Measurements from ENCODE around the gene FAM221B.

Gene FAM221B

DNA sequence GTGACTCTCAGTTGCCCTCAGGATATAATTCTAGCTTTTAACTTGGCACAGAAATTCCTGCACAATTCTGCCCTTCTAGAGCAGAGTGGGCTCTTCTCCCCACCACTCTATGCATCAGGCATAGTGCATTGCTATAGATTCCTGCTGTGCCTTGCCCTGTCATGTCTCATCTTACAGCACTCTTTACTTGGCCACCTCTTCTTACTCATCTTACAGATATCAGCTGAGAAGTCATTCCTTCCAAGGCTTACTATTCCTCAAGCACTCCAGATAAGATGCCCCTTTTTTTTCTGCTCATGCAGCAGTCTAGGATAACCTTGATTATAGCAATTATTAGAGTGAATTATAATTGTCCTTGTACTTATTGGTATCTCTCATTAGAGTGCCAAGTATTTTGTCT is 5.6 kb downstream of the FAM221B start:
- in situ Hi-C loops (cut with MboI; ENCODE audit: low sequenced_read_pairs): no loop called here

DNA sequence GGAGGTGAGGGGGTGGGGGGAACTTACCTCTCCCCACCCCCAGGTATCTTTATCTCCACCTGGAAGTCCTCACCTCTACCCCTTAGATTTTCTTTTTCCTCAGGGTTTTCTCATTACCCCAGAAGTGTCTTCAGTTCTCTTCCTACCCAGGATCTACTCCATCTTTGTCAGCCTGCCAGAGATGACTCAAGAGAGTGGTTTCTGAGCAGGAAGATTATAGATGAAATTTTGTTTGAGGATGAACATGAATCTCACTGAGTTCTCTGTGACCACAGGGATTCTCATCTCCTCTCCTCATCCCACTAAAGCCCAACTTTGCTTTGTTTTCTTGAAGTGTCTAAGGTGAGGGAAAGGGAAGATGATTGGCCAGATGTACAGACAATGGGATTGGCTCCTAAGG is 8.5 kb downstream of the FAM221B start:
- in situ Hi-C loops (cut with MboI; ENCODE audit: low sequenced_read_pairs): no loop called here

DNA sequence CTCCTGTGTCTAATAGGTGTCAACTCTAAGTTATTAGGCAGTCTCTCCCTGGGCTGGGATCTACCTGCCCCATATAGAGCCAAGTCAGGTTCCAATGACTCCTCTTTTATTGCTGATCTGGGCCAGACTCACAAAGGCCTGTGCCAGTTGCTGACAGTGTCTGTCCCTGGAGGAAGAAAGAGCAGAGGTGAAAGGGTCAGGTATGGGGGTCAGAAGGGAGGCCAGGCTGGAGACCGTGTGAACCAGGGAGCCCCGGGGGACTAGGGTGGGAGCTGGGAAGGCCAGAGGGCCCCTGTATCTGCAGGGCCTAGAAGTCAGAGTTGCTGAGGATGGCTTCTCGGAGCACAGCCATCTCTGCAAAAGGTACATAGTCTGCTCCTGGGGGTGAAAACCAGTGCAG is 10.2 kb downstream of the FAM221B start:
- in situ Hi-C loops (cut with MboI; ENCODE audit: low sequenced_read_pairs): no loop called here

DNA sequence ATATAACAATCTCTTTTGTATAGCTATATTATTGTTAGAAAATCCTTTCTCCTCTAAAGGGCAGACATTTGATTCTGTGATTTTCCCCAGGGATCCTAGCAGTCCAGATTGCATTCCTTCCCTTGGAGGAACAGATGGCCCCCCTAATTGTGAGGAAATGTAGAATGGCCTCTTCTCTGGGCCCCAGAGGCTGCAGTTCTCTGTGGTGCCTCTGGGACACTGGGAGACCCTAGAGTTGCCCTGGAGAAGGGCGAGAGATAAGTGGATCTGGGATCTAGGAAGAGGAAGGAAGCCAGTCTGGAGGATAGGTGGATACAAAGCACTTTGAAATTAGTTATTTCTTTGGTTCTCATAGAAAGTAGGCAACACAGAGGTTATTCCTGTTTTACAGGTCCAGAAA is 11.8 kb downstream of the FAM221B start:
- in situ Hi-C loops (cut with MboI; ENCODE audit: low sequenced_read_pairs): no loop called here

DNA sequence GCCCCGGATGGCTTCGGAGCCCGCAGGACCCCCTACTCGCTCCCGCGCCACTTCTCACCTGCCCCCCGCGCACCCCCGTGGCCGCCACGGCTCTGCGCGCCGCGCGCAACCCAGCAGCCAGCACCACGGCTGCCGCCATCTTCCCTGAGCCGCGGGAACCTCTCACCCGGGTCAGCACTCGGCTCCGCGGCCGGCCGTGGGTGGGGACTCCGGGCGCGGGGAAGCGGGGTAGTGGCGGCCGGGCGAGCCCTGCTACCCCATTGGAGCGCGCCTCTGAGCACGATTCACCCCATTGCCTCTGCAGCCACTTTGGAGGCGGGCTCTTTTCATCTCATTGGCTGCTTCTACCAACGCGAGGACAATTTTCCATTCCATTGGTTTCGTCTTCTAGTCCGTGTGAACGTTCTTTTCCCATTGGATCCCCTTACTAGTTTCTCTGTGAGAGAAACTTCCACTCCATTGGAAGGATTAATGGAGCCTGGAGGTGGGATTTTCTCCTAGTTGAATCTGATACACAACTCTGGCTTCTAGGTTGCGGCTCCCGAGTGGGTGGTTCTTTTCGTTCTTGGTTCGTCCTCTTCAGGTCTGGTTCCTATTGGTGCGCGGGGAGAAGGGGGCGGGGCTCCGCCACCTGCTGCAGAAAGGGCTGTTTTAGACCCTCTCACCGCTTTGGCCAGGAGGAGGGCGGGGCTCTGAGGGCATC is 13.5 kb downstream of the FAM221B start, which contains the start of gene HINT2:
HINT2 (minus strand) TSS at position 202 of the 703 bp plus-strand sequence; CDS start at position 139, 63 bp downstream.
- in situ Hi-C loops (cut with MboI; ENCODE audit: low sequenced_read_pairs): no loop called here

DNA sequence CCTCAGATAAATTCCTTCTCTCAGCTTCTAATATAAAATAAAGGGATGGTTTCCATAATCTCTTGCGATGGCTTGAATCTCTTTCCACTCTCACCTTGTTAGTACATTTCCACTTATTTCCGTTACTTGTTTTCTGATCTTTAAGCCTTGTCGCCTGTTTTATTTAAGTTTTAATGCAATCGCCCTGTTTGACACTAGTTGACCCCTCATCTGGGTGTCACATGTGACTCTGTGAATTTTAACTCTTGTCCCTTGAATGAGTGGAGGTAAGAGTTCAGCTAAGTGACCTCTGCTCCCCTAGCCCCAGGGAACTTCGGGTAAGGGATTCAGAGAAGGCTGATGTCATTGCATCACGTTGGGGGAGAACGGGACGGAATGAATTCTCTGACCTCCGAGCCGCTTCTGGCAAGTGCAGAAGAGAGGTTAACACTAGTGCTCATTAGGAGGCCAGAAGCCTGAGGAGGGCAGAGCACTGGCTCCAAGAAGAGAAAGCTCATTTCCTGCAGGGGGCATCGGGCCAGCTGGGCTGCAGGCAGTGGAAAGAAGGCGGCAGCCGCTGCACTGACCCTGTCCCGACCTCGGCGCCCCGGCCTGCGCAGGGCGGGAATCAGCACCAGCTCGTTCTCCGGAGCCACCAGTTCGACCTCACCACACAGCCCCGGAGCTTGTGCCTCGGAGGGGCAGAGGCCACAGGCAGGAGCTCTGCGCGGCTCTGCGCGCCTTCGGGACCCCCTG is 14.3 kb downstream of the FAM221B start:
- in situ Hi-C loops (cut with MboI; ENCODE audit: low sequenced_read_pairs): no loop called here

DNA sequence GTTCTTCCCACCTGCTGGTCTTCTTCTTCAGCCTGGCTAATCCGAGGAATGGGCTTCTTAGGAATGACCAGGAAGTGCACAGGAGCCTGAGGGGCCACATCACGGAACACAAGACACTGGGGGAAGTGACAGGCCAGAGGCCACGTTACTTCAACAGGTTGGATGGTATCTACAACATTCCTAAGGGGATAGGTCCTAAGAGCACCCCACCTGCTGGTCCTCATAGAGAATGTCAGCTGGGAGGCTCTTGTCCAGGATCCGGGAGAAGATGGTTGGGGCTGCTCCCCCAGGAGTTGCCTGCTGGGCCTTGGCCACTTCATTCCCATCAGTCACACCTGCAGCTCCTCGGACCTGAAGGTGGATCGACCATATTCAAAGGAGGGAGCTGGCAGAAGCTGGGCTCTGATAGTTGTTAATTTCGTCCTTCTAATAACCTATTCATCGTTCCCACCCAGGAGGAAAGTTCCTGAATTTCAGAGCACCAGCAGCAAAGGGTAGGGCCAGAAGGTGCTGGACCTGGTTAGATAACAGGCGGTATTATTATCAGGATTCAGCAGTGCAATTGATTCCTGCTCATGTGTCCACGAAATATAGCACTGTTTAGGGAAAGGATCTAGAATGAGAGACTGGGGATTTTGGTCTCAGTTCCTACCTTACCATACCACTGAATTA is 15.0 kb downstream of the FAM221B start:
- in situ Hi-C loops (cut with MboI; ENCODE audit: low sequenced_read_pairs): no loop called here

DNA sequence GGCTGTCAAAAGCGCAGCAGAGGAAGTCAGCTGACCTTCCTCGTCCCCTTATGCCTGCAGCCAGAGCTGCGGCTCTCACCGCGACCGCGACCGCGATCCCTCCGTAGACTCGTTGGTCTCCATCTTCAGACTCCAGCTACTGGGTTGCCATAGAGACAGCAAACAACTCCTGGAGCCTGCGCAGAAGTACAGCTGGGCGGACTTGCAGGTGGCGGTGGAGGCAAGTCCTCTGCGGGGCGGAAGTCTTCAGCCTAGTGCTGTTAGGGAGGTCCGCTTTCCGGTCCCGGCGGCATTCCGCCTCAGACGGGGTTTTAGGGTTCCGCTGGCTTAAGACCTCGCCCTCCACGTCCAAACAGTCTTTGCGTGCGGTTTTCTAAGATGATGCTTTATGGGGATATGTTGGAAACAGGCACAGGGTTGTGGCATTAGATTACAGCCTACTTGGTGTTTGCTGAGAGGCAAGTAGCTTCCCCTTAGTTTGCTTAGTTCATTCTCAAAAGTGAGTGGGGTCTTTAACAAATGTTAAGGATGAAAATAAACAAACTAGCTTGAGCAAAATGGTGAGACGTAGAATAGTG is 16.4 kb downstream of the FAM221B start, which contains the start of gene SPAG8:
SPAG8 (minus strand) TSS at position 238 of the 578 bp plus-strand sequence; CDS start at position 123, 115 bp downstream.
- in situ Hi-C loops (cut with MboI; ENCODE audit: low sequenced_read_pairs): no loop called here

DNA sequence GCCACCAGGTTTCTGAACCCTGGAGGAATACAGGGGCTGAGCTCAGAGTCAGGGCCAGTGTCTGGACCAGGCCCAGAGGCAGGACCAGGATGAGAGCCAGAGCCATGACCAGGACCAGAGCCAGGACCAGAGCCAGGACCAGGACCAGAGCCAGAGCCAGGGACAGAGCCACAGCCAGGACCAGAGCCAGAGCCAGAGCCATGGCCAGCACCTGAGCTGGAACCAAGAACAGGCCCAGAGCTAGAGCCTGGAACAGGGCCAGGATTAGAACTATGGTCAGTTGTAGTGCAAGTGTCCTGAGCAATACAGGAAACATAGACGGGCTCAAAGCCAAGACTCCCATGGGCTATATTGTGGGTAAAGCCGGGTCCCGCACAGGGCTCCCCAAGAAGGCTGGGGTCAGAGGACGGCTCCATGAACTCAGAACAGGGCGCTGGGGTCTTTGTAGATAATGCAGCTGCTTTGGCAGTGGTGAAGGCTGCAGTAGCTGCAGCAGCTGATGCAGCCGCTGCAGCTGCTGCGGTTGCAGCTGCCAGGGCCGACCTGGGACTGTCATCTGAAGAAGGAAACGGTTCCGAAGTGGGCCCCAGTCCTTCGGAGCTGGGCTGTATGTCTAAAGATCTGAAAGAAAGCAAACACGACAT is 17.0 kb downstream of the FAM221B start:
- in situ Hi-C loops (cut with MboI; ENCODE audit: low sequenced_read_pairs): no loop called here

DNA sequence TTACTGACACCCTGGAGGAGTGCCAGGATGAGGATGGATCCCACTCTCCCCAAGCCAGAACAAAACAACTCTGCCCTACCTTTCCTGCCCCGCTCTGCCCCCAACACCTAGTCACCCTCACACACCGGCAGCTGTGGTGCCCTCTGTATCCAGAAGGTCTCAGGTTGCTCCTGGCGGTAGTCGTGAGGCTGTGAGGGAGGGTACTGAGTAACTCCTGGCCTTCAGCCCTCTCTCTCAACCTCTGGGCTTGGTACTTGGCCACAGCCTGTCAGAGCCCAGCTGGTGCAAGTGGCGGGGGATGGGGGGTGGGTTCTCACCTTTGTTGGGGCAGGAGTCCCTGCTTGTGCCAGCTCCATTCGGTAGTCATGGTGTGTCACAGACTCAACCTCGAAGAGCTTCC is 18.4 kb downstream of the FAM221B start:
- in situ Hi-C loops (cut with MboI; ENCODE audit: low sequenced_read_pairs): no loop called here

DNA sequence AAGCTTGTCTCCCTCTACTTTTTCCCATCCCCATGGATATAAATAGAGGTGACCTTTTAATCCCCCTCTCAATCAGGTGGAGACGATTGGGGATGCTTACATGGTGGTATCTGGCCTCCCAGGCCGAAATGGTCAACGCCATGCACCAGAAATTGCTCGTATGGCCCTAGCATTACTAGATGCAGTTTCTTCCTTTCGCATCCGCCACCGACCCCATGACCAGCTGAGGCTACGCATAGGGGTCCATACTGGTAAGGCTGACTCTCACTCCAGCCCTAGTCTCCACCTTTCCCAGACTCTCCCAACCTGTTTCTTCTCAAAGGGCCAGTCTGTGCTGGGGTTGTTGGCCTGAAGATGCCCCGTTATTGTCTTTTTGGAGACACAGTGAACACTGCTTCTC is 20.1 kb downstream of the FAM221B start:
- in situ Hi-C loops (cut with MboI; ENCODE audit: low sequenced_read_pairs): no loop called here

DNA sequence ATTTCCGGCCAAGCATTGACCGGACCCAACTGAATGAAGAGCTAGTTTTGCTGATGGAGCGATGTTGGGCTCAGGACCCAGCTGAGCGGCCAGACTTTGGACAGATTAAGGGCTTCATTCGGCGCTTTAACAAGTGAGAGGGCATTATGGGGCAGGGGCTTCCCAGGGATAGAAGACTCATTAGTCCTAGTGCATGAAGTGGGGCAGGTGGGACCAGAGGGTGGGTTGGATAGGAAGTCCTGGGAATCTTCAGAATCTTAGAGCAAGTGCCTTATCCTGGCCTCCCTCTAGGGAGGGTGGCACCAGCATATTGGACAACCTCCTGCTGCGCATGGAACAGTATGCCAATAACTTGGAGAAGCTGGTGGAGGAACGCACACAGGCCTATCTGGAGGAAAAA is 22.4 kb downstream of the FAM221B start:
- in situ Hi-C loops (cut with MboI; ENCODE audit: low sequenced_read_pairs): no loop called here

DNA sequence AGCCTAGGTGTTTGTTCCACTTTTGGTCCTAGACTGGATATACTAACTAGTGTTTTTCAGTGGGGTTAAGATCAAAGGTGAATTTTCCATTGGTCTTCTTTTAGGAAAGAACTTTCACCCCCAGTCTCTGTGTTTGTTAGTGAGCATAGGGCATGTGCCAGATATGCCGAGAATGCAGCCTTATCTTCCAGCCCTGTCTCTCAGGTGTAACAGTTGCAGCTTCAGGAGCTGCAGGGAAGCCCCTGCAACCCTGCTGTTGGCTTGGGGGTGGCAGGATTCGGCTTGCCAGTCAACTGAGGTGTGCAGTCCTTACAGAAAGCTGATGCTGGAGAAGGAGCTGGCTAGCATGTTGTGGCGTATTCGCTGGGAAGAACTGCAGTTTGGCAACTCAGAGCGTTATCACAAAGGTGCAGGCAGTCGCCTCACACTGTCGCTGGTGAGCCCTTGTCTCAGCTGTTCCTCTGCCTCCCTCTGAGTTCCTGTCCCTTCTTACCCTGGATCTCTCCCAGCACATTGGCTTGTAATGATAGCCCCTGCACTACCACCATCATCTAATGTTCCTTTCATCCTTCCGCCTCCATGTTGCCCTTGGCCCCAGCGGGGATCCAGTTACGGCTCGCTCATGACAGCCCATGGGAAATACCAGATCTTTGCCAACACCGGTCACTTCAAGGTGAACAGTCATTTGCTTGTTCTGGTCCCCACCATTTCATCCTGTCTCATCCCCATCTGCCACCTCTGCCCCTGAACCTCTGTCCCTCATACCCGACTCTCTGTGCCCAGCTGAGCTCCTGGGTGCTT is 27.0 kb downstream of the FAM221B start:
- in situ Hi-C loops (cut with MboI; ENCODE audit: low sequenced_read_pairs): no loop called here

DNA sequence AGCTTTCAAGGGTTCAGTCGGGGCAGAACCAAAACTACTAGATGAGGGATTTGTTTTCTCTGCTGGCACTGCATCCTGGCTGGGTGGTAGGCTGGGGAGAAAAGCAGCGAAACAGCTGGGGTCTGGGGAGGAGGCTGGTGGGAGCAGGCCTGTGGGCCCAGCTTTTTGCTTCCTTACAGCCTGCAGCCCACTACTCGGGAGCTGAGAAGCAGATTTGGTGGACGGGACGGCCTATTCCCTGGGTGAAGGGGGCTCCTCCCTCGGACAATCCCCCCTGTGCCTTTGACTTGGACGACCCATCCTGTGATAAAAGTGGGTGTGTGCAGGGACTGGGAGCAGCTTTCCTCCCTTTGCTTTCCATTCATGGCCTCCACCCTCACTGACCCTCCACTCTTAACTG is 28.0 kb downstream of the FAM221B start:
- in situ Hi-C loops (cut with MboI; ENCODE audit: low sequenced_read_pairs): no loop called here

DNA sequence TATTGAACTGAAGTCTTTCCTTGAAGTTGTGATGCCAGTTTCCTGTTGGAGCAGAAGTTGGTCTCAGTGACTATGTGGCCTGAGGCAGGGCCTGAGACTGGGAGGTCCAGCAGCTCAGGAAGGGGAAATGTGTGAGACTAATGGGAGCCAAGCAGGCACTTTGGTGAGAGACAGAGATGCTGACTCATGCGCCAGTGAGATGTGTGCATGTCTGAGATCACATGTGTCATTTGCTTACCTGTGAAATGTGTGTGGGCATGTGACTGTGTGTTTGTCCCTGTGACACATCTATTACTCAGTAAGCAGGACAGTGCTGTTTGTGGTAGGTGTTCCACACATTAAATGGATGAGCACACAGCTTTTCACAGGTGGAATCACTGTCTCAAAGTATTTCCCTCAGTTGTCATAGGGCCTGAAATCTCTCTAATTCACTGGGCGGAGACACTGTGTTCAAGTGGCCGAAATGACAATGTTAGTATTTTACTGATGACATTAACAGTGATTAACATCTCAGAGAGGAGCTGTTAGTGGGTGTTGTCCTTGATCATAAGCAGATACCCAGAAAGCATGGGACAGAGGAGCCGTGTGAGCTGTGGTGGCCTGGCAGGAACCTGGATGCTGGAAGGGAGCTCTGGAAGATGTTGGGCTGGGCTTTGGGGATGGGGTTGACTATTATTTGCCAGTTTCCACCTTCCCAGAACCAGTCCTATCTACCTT is 29.7 kb downstream of the FAM221B start:
- in situ Hi-C loops (cut with MboI; ENCODE audit: low sequenced_read_pairs): loop anchor here (25.0 kb wide), 1 partner anchor 88 kb away; no protein-coding TSS in a partner anchor

DNA sequence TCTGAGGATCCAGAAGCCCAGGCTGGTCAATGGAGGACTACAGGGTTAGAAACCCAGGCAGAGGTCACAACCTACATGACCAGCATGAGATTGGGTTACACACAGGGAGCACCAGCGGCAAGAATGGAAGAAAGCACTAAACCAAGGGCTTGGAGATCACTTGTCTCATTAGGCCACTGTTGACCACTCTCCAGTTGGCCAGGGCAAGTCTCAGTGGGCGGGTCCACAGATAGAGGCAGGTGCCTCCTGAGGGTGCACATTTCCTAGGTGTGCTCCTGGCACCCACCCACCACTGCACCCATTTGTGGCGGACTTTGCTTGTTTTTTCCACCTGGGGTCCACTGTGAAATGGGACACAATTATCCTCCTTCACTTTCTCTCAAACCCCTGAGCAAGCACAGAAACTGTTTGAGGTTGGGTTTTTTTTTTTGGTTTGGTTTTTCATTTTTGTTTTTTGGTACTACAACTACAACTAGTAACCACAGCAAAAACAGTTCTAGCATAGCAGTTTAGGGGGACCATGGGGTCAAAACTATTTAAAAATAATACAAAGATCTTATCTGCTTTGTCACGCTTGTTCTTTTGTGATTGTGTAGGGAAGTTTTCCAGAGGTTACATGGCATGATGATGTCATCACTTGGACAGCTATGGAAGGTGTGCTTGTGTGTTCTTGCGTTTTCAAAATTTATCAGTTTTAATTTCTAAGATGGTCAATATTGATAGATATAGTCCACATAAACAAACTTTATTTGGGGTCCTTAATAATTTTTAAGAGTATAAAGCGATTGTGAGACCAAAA is 31.0 kb downstream of the FAM221B start:
- in situ Hi-C loops (cut with MboI; ENCODE audit: low sequenced_read_pairs): loop anchor here (25.0 kb wide), 1 partner anchor 90 kb away; no protein-coding TSS in a partner anchor

DNA sequence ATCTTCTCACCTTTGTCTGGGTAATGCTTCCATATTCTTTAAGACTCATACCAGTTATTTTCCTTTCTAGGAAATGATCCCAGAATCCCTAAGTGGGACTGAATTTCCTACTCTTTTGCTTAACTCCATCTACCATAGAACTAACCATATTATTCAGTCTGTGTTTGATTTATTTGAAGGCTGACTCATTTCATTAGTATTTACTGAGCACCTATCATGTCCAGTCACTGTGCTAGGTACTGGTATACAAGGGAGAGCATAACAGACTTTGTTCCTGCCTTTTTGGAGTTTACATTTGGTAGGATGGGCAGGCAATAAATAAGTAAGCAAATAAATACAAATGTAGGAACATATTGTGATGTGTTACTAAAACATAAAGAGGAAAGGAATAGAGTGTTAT is 32.8 kb downstream of the FAM221B start:
- in situ Hi-C loops (cut with MboI; ENCODE audit: low sequenced_read_pairs): loop anchor here (25.0 kb wide), 1 partner anchor 92 kb away; no protein-coding TSS in a partner anchor

DNA sequence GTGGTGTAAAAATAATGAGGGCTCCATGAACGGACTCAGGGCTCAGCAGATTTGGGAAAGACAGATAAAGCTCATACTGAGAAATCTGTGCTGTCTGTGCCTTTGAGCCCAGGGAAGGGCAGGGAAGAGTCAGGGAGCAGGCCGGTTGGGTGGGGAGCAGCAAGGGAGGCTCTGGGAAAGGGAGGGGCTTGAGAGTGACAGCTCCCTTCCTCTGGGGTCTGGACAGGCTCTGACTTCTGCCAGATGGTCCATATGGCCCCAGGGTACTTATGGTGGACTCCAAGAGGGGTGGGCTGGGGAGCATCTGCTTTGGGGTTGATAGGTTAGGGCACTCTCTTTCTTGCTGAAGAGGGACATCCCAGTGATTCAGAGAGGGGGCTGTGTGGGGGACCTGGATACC is 35.1 kb downstream of the FAM221B start:
- in situ Hi-C loops (cut with MboI; ENCODE audit: low sequenced_read_pairs): loop anchor here (25.0 kb wide), 1 partner anchor 94 kb away; no protein-coding TSS in a partner anchor
